PFSK-1 (cell line): Measurements from ENCODE around the gene SLC1A2.

Experiments used
- POLR2AphosphoS5 ChIP-seq: IDR thresholded peaks from 2 replicates; pipeline ENCODE4 v1.6.1; 2012; ENCODE audit warnings: low read depth, mild to moderate bottlenecking, control low read depth, low read length, moderate library complexity
- REST ChIP-seq, 2 experiments: IDR thresholded peaks; 2 replicates each; pipeline versions ENCODE4 v1.6.1 to v1.8.0; 2011 to 2012; ENCODE audit warnings: low read depth in 2 of 2, low read length in 2 of 2, control low read depth in 1 of 2, inconsistent platforms in 1 of 2, mild to moderate bottlenecking in 1 of 2, moderate library complexity in 1 of 2; ENCODE audit not compliant: insufficient read depth in 1 of 2
- SIN3A ChIP-seq: IDR thresholded peaks from 2 replicates; pipeline ENCODE4 v1.6.1; 2012; ENCODE audit warnings: mild to moderate bottlenecking, low read length, moderate library complexity, borderline replicate concordance; ENCODE audit not compliant: insufficient read depth
- TAF1 ChIP-seq: IDR thresholded peaks from 2 replicates; pipeline ENCODE4 v1.6.1; 2012; ENCODE audit warnings: low read length, control low read depth, borderline replicate concordance; ENCODE audit not compliant: insufficient read depth

- TF ChIP-seq TAF1 (no peak), SIN3A (no peak), REST (IDR thresholded peaks at IDR 0.05; ENCODE audit: insufficient read depth in 1 of 2, low read depth in 2 of 2, low read length in 2 of 2) (no peak), POLR2AphosphoS5 (no peak)
These were observed 174.3 kb downstream of the SLC1A2 start for GRCh38 chr11:35245056-35245455.
